HT1080 (cell line): ENCODE results near the gene MTF1. TPM values are rescaled to one million over a fixed set of nuclear protein-coding genes. Genes with fewer than 3 reads are reported as not detected.
A peak's percentile ranks its signal among the peaks of the same experiment; 100 is the strongest.
"Not testable (repeated sequence)": the region's sequence is repeated elsewhere in the genome, so short reads cannot be mapped to it uniquely, and the experiment has no call there.

Experiments
- DNase-seq: peaks from one replicate; pipeline ENCODE4 v3.0.0-alpha.2; 2015; ENCODE audit warnings: low read depth
- polyA plus RNA-seq, 2 experiments: library from polyadenylated mRNA; depleted of rRNA; stranded (reverse); fragments of >200 nt; gene quantifications; 2 replicates each; pipeline ENCODE4 v1.2.3, GENCODE V29; 2015
- total RNA-seq: library from RNA; depleted of rRNA; stranded (reverse); fragments of >200 nt; shearing (Covaris generic); gene quantifications from 2 replicates; pipeline ENCODE4 v1.2.3, GENCODE V29; 2014; rRNA removed

The MTF1 gene
- 2.4 and 3.1 TPM in 2 replicates for total RNA-seq
- polyA plus RNA-seq (2015; cell fraction: cytosol; rRNA removed): 4.2 and 5.3 TPM in 2 replicates
- 6.3 and 6.7 TPM in 2 replicates for polyA plus RNA-seq (2015; cell fraction: nucleus; rRNA removed)

GRCh38 chr1:37859507-37860345 lies at the start of gene MTF1:
MTF1 (minus strand) TSS chr1:37859592; CDS start chr1:37857658, 1,934 bp downstream.
- DNase-seq: peak; percentile 97

DNA sequence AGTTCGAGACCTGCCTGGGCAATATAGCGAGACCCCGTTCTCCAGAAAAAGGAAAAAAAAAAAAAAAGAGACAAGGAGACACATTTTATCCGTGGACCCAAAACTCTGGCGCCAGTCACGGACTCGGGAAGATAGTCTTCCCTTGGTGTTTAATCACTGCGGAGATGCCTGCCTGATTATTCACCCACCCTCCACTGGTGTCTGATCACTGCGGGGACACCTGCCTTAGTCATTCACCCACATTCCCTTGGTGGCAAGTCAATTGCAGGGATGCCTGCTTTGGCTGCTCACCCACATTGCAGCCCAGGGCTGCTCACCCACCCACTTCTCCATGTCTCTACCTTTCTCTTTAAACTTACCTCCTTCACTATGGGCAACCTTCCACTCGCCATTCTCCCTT lies 49.1 kb upstream of the MTF1 start:
- not testable (repeated sequence) for DNase-seq

GRCh38 chr1:37907416-37908125 lies 48.2 kb upstream of the MTF1 start:
- DNase-seq: not testable (repeated sequence)

DNA sequence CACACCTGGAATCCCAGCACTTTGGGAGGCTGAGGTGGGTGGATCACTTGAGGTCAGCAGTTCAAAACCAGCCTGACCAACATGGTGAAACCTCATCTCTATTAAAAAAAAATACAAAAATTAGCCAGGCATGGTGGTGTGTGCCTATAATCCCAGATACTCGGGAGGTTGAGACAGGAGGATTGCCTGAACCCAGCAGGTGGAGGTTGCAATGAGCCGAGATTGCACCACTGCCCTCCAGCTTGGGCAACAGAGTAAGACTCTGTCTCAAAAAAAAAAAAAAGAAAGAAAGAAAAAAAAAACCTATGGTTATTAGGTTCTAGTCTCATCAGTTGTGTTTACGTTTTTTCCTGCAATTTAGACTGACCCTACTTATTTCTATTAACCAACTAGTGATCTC lies 47.2 kb upstream of the MTF1 start:
- DNase-seq: not testable (repeated sequence)

- DNase-seq: no peak
Observed at GRCh38 chr1:37905727-37906126, 46.3 kb upstream of the MTF1 start.

DNA sequence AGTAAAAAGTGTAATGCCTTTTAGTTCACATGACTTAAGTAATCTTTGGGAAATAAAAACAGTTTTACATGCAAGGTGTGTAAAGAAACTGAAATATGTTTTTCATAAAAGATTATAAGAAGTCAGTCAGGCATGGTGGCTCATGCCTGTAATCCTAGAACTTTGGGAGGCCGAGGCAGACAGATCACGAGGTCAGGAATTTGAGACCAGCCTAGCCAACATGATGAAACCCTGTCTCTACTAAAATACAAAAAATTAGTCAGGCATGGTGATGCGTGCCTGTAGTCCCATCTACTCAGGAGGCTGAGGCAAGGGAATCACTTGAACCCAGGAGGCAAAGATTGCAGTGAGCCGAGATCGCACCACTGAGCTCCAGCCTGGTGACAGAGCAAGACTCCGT lies 44.5 kb upstream of the MTF1 start:
- DNase-seq: not testable (repeated sequence)

DNA sequence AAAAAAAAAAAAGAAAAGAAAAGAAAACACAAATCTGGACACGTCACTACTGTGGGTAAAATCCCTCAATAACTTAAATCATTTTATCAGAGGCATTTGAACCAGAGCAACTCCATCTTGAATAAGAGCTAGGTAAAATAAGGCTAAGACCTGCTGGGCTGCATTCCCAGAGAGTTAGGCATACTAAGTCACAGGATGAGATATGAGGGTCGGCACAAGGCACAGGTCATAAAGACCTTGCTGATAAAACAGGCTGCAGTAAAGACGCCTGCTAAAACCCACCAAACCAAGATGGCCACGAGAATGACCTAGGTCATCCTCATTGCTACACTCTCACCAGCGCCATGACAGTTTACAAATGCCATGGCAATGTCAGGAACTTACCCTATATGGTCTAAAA lies 43.6 kb upstream of the MTF1 start:
- no peak for DNase-seq

DNA sequence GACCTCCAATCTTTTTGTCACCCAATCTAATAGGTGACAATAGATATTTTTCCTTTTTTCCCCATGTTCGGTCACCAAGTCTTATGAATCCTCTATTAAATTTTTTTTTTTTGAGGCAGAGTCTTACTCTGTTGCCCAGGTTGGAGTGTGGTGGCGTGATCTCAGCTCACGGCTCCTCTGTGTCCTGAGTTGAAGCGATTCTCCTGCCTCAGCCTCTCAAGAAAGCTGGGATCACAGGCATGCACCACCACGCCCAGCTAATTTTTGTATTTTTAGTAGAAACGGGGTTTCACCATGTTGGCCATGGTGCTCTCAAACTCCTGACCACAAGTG lies 42.5 kb upstream of the MTF1 start:
- no peak for DNase-seq

- DNase-seq: no peak
Observed at GRCh38 chr1:37901191-37901892, 42.0 kb upstream of the MTF1 start.

DNA sequence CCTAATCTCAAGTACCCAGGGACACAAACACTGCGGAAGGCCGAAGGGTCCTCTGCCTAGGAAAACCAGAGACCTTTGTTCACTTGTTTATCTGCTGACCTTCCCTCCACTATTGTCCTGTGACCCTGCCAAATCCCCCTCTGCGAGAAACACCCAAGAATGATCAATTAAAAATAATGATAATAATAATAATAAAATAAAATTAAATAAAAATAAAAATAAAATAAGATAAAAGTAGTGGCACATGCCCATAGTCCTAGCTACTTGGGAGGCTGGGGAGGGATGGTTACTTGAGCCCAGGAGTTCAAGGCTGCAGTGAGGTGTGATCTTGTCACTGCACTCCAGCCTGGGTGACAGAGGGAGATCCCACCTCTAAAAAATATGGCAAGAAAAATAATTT lies 38.2 kb upstream of the MTF1 start:
- not testable (repeated sequence) for DNase-seq

DNA sequence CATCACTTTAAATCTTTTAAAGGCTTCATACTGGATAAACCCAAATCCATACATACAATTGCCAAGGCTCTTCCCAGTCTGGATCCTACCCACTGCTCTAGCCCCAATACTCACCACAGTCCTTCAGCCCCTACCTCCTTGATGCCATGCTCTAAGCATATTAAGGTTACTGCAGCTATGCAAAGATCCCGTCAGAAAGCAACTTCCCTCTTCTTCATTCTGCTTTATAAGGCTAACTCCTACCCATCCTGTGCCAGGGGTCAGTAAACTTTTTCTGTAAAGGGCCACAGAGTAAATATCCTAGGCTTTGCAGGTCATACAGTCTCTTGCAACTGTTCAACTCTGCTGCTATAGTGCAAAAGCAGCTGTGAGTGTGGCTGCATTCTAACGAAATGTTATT lies 34.3 kb upstream of the MTF1 start:
- DNase-seq: no peak

- no peak for DNase-seq
Observed at GRCh38 chr1:37892151-37893047, 33.0 kb upstream of the MTF1 start.

GRCh38 chr1:37890378-37891014 lies 31.1 kb upstream of the MTF1 start:
- peak; percentile 28 for DNase-seq

- DNase-seq: no peak
Observed at GRCh38 chr1:37888022-37888700, 28.8 kb upstream of the MTF1 start.

DNA sequence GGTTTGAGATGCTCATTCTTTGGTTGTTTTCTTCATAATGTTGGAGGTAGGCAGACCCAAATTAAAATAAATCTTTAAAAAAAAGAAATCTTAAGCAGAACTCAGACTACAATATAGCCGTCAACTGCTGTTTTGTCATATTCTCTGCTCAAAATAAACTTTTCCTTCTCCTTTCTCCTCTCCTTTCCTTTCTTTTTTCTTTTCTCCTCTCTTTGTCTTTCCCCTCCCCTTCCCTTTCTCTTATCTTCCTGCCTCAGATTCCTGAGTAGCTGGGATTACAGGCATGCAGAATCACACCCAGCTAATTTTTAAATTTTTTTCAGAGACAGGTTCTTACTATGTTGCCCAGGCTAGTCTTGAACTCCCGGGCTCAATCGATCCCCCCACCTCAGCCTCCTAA lies 24.8 kb upstream of the MTF1 start:
- DNase-seq: no peak

GRCh38 chr1:37883671-37884070 lies 24.3 kb upstream of the MTF1 start:
- DNase-seq: no peak

GRCh38 chr1:37879865-37880264 lies 20.5 kb upstream of the MTF1 start:
- no peak for DNase-seq

- DNase-seq: no peak
Observed at GRCh38 chr1:37878071-37878470, 18.7 kb upstream of the MTF1 start.

GRCh38 chr1:37875833-37876232 lies 16.4 kb upstream of the MTF1 start:
- peak; percentile 32 for DNase-seq

GRCh38 chr1:37872692-37873091 lies 13.3 kb upstream of the MTF1 start:
- DNase-seq: no peak
